RWPE2 (cell line): Measurements from ENCODE around the gene HTR6.

Source experiments
- ATAC-seq: fragments of 200-7000 bp; cut with Tn5 transposase; 3 replicates; pipeline ENCODE4 v1.9.1; 2021; ENCODE audit warnings: low read depth
- DNase-seq: peaks from one replicate; pipeline ENCODE4 v3.0.0-alpha.2; 2020; ENCODE audit warnings: low spot score
- H3K27ac ChIP-seq: fragments of 450-650 bp; 2 replicates; pipeline ENCODE4 v1.5.1; 2017; ENCODE audit warnings: mild to moderate bottlenecking; ENCODE audit not compliant: poor library complexity, severe bottlenecking
- H3K27me3 ChIP-seq: fragments of 250-450 bp; sonication (Bioruptor Pico); 2 replicates; pipeline ENCODE4 v1.5.1; 2021; ENCODE audit warnings: mild to moderate bottlenecking, moderate library complexity; ENCODE audit not compliant: insufficient read depth, poor library complexity, severe bottlenecking
- H3K36me3 ChIP-seq: fragments of 250-450 bp; sonication (Bioruptor Pico); 2 replicates; pipeline ENCODE4 v1.5.1; 2020; ENCODE audit warnings: low read depth, mild to moderate bottlenecking, moderate library complexity
- H3K4me1 ChIP-seq: fragments of 250-450 bp; sonication (Bioruptor Pico); 2 replicates; pipeline ENCODE4 v1.5.1; 2021; ENCODE audit warnings: mild to moderate bottlenecking, moderate library complexity; ENCODE audit not compliant: insufficient read depth, poor library complexity, severe bottlenecking
- H3K4me3 ChIP-seq: fragments of 250-450 bp; sonication (Bioruptor Pico); 2 replicates; pipeline ENCODE4 v1.5.1; 2021; ENCODE audit warnings: mild to moderate bottlenecking, moderate library complexity; ENCODE audit not compliant: severe bottlenecking
- H3K9me3 ChIP-seq: fragments of 250-450 bp; sonication (Bioruptor Pico); 2 replicates; pipeline ENCODE4 v1.5.1; 2021; ENCODE audit warnings: mild to moderate bottlenecking, moderate library complexity; ENCODE audit not compliant: severe bottlenecking
- TF ChIP-seq, protein P1 (sequence below): fragments of 450-650 bp; IDR thresholded peaks from one replicate; pipeline ENCODE4 v1.5.1; 2017; ENCODE audit warnings: mild to moderate bottlenecking, moderate library complexity; ENCODE audit not compliant: poor library complexity, severe bottlenecking

Gene HTR6

GRCh38 chr1:19717467-19717866 lies 52.8 kb downstream of the HTR6 start:
- DNase-seq, result no peak
- Histone ChIP-seq H3K9me3 (no peaks in the 10 kb centered on the region), H3K36me3 (no peaks in the 10 kb centered on the region), H3K4me1 (no peaks in the 10 kb centered on the region), H3K27me3 (no peaks in the 10 kb centered on the region), H3K27ac (no peak overlapping the region), H3K4me3 (no peak overlapping the region)
- TF ChIP-seq, protein P1, sequence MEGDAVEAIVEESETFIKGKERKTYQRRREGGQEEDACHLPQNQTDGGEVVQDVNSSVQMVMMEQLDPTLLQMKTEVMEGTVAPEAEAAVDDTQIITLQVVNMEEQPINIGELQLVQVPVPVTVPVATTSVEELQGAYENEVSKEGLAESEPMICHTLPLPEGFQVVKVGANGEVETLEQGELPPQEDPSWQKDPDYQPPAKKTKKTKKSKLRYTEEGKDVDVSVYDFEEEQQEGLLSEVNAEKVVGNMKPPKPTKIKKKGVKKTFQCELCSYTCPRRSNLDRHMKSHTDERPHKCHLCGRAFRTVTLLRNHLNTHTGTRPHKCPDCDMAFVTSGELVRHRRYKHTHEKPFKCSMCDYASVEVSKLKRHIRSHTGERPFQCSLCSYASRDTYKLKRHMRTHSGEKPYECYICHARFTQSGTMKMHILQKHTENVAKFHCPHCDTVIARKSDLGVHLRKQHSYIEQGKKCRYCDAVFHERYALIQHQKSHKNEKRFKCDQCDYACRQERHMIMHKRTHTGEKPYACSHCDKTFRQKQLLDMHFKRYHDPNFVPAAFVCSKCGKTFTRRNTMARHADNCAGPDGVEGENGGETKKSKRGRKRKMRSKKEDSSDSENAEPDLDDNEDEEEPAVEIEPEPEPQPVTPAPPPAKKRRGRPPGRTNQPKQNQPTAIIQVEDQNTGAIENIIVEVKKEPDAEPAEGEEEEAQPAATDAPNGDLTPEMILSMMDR, result no peak
- no peak for ATAC-seq

- H3K4me1 ChIP-seq, result no peaks in the 10 kb centered on the region
- ATAC-seq (no peak), DNase-seq (no peak)
- H3K9me3 ChIP-seq, result no peaks in the 10 kb centered on the region
- H3K27ac ChIP-seq, result no peak overlapping the region
- H3K4me3 ChIP-seq, result no peak overlapping the region
- TF ChIP-seq, protein P1, result no peak
- H3K36me3 ChIP-seq, result no peaks in the 10 kb centered on the region
- no peaks in the 10 kb centered on the region for H3K27me3 ChIP-seq
Observed at GRCh38 chr1:19720174-19720573, 55.5 kb downstream of the HTR6 start.

GRCh38 chr1:19720973-19721372 lies 56.3 kb downstream of the HTR6 start:
- no peaks in the 10 kb centered on the region for H3K36me3 ChIP-seq
- ATAC-seq, result no peak
- no peak overlapping the region for H3K27ac ChIP-seq
- H3K9me3 ChIP-seq, result no peaks in the 10 kb centered on the region
- no peaks in the 10 kb centered on the region for H3K4me1 ChIP-seq
- no peaks in the 10 kb centered on the region for H3K27me3 ChIP-seq
- no peak for DNase-seq
- H3K4me3 ChIP-seq, result no peak overlapping the region
- TF ChIP-seq, protein P1, result no peak

GRCh38 chr1:19723874-19724273 lies 59.2 kb downstream of the HTR6 start:
- H3K4me1 ChIP-seq, result no peaks in the 10 kb centered on the region
- no peaks in the 10 kb centered on the region for H3K36me3 ChIP-seq
- H3K4me3 ChIP-seq, result no peak overlapping the region
- ATAC-seq (no peak), DNase-seq (no peak)
- TF ChIP-seq, protein P1, result no peak
- H3K27me3 ChIP-seq, result no peaks in the 10 kb centered on the region
- no peak overlapping the region for H3K27ac ChIP-seq
- no peaks in the 10 kb centered on the region for H3K9me3 ChIP-seq

- TF ChIP-seq, protein P1, result no peak
- Histone ChIP-seq H3K9me3 (no peaks in the 10 kb centered on the region), H3K27me3 (no peaks in the 10 kb centered on the region), H3K4me1 (no peaks in the 10 kb centered on the region), H3K36me3 (no peaks in the 10 kb centered on the region), H3K27ac (no peak overlapping the region), H3K4me3 (no peak overlapping the region)
- ATAC-seq, result no peak
- no peak for DNase-seq
Observed at GRCh38 chr1:19725606-19726005, 60.9 kb downstream of the HTR6 start.
